GM19023 (cell line): ENCODE results near the gene BARX2.

Experiments
- ATAC-seq: cut with Tn5 transposase; IDR thresholded peaks from one replicate; pipeline ENCODE4 v1.9.1; 2021; ENCODE audit warnings: mild to moderate bottlenecking, moderate library complexity; ENCODE audit not compliant: unreplicated experiment

The BARX2 gene

DNA sequence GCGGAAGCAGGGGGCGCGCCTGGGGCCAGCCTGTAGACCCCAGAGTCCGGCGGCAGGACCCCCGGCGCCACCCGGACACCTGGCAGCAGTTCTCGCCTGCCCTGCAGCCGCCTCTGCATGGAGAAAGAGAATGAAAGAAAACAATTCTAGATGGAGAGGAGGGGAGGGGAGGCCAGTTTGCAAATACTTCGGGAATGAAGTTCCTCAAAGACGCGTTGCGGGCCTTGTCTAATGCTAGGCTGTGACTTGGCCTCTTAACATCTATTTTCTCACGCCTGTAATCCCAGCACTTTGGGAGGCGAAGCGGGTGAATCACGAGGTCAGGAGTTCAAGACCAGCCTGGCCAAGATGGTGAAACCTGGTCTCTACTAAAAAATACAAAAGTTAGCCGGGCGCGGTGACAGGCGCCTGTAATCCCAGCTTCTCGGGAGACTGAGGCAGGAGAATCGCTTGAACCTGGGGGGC lies 2.1 kb upstream of the BARX2 start:
- ATAC-seq, result no peak

DNA sequence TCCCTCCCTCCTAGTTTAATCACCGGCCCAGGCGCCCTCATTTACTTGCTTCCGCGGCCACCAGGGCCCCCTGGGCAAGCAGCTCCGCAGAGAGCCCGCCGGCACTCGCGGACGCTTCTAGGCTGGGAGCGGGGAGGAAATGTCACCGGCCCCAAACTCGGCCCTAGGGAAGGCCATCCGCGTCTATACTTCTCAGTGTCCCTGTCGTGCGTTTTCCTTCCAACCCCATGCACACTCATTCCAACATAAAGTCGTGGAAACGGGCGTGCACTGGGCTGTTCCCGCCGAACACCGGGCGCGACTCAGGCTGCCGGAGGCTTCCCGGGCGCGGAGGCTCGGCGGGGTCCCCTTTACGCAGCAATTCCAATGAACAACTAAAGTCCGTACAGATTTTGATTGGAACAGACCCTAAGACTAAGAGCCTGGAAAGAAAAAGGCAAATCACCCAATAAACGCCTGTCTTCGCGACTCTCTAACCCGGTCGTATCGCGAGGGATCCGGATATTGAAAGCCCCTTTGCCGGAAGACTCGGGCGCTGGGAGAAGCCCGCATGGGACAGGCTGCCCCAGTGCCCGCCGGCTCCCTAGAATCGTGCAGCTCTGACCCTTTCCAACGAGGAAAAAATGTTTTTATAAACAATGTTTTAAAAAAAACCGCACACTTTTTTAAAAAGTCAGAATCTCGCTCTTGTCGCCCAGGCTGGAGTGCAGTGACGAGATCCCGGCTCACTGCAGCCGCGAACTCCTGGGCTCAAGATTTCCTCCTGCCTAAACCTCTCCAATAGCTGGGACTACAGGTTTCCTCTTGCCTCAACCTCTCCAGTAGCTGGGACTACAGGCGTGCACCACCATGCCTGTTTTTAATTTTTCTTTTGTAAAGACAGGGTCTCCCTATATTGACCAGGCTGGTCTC lies 1.3 kb upstream of the BARX2 start:
- ATAC-seq, result no peak

GRCh38 chr11:129374993-129375750 lies 476 bp upstream of the BARX2 start:
- no peak for ATAC-seq

DNA sequence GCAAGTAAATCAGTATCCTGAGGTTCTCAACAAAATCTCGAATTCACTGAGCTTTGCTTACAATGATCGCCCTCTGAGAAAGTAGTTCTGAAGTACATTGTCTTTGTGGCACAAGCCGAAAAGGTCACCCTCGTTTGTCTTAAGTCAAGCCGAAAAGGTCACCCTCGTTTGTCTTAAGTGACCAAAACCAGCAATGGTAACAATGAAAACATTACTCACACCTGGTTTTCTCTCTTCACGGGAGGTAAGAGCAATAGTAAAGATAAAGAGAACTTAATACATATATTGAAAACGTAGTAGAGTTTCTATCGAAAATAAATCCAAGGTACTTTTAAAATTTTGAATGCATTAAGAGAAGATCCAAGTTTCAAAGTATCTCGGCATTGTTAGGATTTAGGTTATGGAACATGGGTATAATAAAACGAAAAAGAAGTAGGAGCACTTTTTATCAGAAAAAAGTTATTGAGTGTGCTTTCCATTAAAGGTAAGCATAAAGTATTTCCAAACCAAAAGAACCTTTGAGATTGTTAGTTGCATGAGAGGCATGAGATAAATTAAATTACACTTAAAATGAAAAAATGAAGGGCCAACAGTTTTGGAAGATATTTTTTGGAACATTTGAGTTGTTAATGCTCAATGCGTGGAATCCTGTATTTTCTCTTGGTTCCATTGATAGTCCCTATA lies 1.2 kb downstream of the BARX2 start:
- ATAC-seq, result no peak

GRCh38 chr11:129377739-129378138 lies 2.1 kb downstream of the BARX2 start:
- ATAC-seq, result no peak

DNA sequence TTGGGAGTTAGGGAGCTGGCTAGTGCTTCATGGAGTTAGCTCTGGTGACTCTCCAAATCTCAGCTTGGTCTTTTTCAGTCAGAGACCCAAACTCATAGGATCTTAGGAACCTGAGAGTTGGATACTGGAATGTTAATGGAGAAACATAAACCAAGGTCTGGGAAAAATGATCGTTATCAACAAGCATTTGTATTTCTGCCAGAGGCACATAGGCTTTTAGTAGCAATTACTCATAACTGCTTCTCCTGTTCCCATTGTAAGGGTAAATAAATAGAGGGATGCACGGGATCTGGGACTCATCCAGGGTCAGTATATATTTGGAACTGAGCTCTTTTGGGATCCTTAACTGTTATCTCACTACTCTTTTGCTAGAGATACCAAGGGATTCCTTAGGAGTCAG lies 4.8 kb downstream of the BARX2 start:
- no peak for ATAC-seq

DNA sequence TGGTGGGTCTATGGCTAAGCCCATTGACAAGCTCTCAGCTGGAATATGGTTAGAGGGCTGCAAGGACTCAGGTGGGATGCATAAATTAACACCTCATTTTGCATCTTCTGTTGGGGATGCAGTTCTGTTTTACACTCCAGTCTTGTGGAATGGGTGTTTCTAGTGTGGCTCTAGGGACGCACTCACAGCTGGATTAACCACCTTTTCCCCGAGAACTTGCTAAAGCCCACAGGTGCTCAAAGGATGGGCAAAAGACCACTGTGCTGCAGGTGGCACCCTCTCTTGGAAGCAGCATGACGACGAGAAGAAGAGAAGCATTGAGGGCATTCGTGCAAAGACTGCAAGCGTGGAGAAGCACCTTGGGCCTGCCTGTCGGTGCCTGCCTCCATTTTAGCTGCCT lies 6.9 kb downstream of the BARX2 start:
- no peak for ATAC-seq

GRCh38 chr11:129383060-129383459 lies 7.4 kb downstream of the BARX2 start:
- no peak for ATAC-seq

DNA sequence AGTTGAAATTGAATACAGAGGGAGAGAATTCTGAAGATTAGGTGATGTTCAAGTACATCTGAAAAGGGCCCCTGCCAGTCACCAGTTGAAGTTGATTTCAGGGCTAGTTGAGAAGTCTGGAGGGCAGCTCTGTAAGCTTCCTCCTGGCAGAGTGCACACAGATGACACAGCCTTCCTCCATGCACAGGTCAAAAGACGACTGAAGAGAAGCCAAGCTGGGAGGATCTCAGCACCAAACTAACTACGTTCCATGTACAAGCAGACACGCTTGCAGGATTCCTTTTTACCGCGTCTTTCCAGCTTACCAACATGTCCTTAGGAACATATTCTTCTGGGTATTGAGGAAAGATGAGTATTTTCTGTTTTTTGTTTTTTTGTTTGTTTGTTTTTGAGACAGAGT lies 7.9 kb downstream of the BARX2 start:
- no peak for ATAC-seq

GRCh38 chr11:129384415-129384814 lies 8.8 kb downstream of the BARX2 start:
- ATAC-seq, result no peak

GRCh38 chr11:129385801-129386200 lies 10.2 kb downstream of the BARX2 start:
- ATAC-seq, result no peak

DNA sequence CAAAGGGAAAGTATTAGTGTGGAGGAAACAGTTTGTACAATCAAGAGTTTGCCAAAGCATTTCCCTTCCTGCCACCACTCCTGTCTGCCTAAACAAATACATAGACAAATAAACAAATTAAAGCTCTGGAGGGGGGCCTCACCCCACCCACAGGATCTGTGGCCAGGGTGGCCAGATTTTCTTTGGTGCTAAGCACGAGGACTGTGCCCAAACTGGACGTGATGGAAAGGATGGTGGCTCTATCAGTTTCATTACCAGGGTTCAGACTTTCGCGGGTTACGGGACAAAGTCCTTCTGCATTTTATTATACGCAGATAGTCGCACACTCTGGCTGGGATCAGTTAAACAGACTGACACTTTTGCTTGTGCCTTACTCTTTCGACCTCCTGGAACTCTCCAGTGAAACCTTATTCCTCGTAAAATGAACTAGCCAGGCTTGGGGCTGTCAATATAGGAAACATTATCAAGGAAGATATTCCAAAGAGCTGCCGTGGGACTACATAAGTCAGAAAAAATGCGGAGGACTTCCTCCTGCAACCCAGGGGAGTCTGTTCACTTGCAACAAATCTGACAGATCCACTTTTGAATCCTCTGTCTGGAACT lies 11.2 kb downstream of the BARX2 start:
- ATAC-seq, result no peak

- ATAC-seq, result no peak
Measured at GRCh38 chr11:129387434-129387833, 11.8 kb downstream of the BARX2 start.

DNA sequence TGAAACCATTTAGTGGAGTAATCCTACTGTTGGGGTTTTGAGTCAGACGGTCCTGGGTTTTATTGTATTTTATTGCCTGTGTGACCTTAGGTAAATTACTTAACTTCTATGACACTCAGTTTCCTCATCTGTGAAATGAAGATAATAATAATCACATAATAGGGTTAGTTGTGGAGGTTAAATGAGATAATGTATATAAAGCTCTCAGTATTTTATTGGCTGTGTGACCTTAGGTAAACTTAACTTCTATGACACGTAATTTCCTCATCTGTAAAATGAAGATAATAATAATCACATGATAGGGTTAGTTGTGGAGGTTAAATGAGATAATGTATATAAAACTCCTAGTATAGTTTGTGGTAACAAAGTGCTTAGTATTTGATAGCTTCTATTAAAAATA lies 13.2 kb downstream of the BARX2 start:
- no peak for ATAC-seq

DNA sequence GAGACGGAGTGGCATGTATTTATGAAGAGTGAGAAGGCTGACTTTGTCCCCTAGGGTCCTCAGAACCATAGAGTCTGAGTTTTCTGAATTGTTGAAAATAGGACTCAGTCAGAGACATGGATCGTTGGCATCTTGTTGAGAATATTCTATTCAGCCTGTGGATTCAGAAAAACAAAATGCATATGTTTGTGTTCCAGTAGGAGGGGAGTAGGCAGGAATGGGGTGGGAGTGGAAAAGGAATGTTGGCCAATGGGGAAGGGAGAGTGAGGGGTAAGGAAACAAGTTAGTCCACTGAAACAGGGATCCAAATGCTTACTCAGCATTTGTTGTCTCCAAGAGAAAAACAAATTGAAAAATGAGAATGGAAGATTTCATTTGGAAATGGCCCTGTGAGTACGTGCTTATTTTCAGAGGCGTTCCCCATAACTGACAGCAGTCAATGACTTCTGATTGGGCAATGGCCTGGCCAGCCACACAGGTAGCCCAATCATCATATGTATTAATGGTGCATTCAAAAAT lies 14.7 kb downstream of the BARX2 start:
- ATAC-seq, result no peak

DNA sequence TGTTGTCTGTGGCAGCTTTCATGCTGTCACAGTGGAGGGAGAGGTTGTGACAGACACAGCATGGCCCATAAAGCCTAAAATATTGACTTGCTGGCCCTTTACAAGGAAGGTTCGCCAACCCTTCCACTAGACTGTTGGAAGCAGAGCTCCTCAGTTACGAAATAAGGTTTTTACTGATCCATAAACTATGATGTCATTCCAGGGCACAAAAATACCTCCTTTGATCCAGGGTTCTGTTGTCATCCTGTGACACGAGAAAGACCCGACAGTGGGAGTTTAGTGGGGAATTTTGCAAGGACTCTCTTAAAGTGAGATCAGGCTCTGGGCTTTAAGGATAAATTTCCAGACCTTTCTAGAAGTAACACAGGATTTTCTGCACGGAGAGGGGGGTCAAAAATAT lies 15.7 kb downstream of the BARX2 start:
- no peak for ATAC-seq

DNA sequence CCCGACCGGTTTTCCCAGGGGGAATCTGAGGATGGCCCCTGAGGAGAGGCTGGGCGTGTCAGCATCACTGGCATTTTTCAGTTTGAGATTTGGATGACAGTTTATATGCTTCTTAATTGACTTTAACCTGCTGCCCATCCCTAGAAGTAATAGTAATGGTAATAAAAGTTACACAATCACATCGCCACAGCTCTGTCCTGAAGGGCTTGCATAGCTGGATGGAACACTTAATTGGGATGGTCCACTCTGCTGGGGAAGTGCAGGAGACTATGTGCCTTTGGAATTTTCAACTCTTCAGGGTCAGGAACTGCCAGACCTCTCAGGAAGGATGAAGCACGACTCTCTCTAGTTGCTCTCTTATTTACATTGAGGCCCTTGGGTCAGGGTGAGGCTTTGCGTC lies 16.2 kb downstream of the BARX2 start:
- ATAC-seq, result no peak

GRCh38 chr11:129392995-129393394 lies 17.3 kb downstream of the BARX2 start:
- no peak for ATAC-seq

DNA sequence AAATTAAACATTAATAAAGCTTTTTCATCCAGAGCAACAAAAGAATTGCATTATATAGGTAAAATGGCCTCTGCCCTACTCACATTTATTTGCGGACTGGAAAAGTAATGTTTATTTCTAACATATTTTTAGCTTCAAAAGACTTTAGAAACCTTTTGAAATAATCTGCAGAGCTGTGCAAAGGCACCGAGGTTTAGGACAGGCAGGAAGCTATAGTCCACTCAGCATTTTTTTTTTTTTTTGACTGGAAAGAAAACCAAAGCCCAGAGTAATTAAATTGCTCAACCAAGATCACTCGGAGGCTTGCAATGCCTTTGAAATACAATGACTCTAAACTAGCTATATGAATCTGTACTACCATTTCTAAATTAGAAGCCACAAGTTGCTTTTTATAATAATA lies 19.1 kb downstream of the BARX2 start:
- no peak for ATAC-seq

GRCh38 chr11:129395432-129395831 lies 19.8 kb downstream of the BARX2 start:
- ATAC-seq, result no peak

- ATAC-seq, result no peak
Measured at GRCh38 chr11:129395883-129396282, 20.2 kb downstream of the BARX2 start.
